Cardiac septum (tissue), 1 donor: ENCODE results near the gene LZTS3. TPM values are rescaled to one million over a fixed set of nuclear protein-coding genes. Genes with fewer than 3 reads are reported as not detected.
"Not testable (repeated sequence)": the region's sequence is repeated elsewhere in the genome, so short reads cannot be mapped to it uniquely, and the experiment has no call there.

Experiments
- DNase-seq: peaks from one replicate; pipeline ENCODE4 v3.0.0-alpha.2; 2020; ENCODE audit warnings: low spot score
- intact Hi-C: fragments of 100-400 bp; cut with DNase I; formaldehyde crosslinking; loops from one replicate; pipeline ENCODE4 v1.14.0; 2022
- total RNA-seq: library from RNA; stranded (reverse); fragmentation: NEBNext Ultra II Directional; extraction: Animal tissue kit (Norgen Biotek cat#: 25700); gene quantifications from one replicate; pipeline ENCODE4 v1.2.1, GENCODE V29; 2021
- donor health status: DM: no; HTN: no; CAD: no.

The LZTS3 gene
- total RNA-seq, 1 donor from 2014 or later = 6.9 TPM

- intact Hi-C loops = loop anchor here (5.0 kb wide), 1 partner anchor 67 kb away; no protein-coding TSS in a partner anchor
- no peak for DNase-seq
Measured at GRCh38 chr20:3119044-3119443, 54.3 kb downstream of the LZTS3 start.

GRCh38 chr20:3117839-3118379, 55.4 kb downstream of the LZTS3 start:
- not testable (repeated sequence) for DNase-seq
- intact Hi-C loops = loop anchor here (5.0 kb wide), 1 partner anchor 66 kb away; no protein-coding TSS in a partner anchor

GRCh38 chr20:3116341-3116740, 57.0 kb downstream of the LZTS3 start:
- intact Hi-C loops = loop anchor here (5.0 kb wide), 1 partner anchor 64 kb away; no protein-coding TSS in a partner anchor
- DNase-seq = no peak

DNA sequence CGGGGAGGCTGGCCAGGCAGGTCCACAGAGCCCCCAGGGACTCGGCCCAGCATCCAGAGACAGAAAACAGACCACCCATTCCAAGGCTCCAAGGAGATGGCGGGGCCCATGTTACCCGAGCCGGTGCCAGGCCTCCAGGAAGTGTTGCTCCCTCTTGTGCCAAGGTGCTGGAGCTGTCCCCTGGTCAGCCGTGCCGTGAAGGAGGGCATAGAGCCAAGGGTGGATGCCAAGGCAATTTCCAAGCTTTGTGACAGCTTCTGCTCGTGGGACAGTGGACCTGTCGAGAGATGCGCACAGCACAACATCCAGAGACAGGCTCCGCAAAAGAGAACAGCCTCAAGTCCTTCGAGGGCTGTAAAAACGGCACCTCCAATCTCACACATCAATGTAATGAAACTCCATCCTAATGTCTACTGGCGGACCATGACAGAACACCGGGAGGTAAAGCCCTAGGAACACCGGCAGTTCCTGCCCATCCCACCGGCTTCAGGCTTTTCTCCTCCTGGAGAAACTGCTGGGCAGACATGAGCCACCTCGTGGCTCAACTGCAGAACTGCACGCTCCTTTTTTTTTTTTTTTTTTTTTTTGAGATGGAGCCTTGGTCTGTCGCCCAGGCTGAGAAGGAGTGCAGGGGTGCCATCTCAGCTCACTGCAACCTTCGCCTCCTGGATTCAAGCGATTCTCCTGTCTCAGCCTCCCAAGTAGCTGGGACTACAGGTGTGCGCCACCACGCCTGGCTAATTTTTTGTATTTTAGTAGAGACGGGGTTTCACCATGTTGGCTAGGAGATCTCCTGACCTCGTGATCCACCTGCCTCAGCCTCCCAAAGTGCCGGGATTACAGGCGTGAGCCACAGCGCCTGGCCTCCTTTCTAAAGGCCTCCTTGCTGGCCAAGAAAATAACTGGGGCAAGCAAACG, 57.9 kb downstream of the LZTS3 start:
- intact Hi-C loops = loop anchor here (5.0 kb wide), 1 partner anchor 63 kb away; no protein-coding TSS in a partner anchor

More for the DNA sequence above, 57.9 kb downstream of the LZTS3 start:
- no peak for DNase-seq

Other genes starting within 250 kb of the LZTS3 start
- not detected for gene GNRH2, start 129.9 kb downstream of the LZTS3 start, total RNA-seq
- gene MRPS26, start 127.5 kb downstream of the LZTS3 start, total RNA-seq = 43.0 TPM
- gene OXT, start 101.9 kb downstream of the LZTS3 start, total RNA-seq = not detected
- gene AVP, start 88.8 kb downstream of the LZTS3 start, total RNA-seq = not detected
- gene FASTKD5, start 13.7 kb downstream of the LZTS3 start, total RNA-seq = 23.2 TPM
- gene UBOX5, start 13.7 kb downstream of the LZTS3 start, total RNA-seq = 3.9 TPM
- 29.1 TPM for gene DDRGK1, start 31.1 kb upstream of the LZTS3 start, total RNA-seq
- 24.1 TPM for gene ITPA, start 35.9 kb upstream of the LZTS3 start, total RNA-seq
- 0.35 TPM for gene SLC4A11, start 65.6 kb upstream of the LZTS3 start, total RNA-seq
- gene DNAAF9, start 234.1 kb upstream of the LZTS3 start, total RNA-seq = 29.1 TPM